ENCODE results near the gene SMCO3. TPM values are rescaled to one million over a fixed set of nuclear protein-coding genes. Genes with fewer than 3 reads are reported as not detected.

Gene SMCO3
- total RNA-seq, 6 experiments from 2014 or later = 0.07 to 0.26 (median 0.13) TPM

DNA sequence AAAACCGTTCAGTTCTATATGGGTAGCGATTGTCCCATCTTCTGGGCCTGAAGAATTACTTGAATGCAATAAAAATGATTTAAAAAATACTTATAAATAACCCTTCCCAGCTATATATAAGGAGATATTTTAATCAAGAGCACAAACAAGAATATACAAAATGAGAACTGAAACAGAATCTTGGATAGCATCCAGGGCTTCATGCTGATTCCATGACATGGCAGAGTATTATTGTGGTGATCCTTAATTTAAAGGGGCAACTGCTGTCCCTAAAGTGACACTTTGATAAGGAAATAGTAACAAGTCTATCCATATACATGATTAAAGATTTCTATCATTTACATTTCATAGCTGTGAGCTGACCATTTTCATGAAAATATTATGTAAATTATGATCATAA is 29.5 kb downstream of the SMCO3 start:
- TF ChIP-seq, protein P1, sequence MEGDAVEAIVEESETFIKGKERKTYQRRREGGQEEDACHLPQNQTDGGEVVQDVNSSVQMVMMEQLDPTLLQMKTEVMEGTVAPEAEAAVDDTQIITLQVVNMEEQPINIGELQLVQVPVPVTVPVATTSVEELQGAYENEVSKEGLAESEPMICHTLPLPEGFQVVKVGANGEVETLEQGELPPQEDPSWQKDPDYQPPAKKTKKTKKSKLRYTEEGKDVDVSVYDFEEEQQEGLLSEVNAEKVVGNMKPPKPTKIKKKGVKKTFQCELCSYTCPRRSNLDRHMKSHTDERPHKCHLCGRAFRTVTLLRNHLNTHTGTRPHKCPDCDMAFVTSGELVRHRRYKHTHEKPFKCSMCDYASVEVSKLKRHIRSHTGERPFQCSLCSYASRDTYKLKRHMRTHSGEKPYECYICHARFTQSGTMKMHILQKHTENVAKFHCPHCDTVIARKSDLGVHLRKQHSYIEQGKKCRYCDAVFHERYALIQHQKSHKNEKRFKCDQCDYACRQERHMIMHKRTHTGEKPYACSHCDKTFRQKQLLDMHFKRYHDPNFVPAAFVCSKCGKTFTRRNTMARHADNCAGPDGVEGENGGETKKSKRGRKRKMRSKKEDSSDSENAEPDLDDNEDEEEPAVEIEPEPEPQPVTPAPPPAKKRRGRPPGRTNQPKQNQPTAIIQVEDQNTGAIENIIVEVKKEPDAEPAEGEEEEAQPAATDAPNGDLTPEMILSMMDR (IDR thresholded peaks at IDR 0.05) = no peak
- Mint-ChIP-seq H3K4me3 (no peak overlapping the region), H3K9me3 (no peaks in the 10 kb centered on the region), H3K36me3 (ENCODE audit: low read depth) (peaks cover 14% of the 10 kb centered on the region), H3K27ac (no peak overlapping the region), H3K4me1 (ENCODE audit: low read depth) (peaks cover 23% of the 10 kb centered on the region), H3K27me3 (ENCODE audit: insufficient read depth) (no peaks in the 10 kb centered on the region)
- no peak for DNase-seq

DNA sequence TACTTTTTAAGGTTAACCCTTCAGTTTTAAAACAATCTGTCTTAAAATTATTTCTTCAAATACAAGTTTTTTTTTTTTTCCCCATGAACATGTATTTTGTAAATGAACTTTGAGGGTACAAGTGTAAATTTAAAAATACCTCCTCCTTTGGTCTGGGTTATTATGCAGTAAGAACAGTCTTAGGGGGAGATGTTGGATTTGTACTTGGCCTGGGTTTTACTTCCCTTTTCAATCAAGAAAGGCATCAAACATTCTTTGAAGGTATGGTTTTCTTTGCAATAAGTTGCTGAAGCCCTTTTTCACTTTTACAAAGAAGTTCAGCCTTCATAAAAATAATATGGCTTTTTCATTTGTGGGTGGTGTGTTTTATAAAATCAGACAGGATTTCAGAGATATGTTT is 31.2 kb downstream of the SMCO3 start:
- Mint-ChIP-seq H3K36me3 (ENCODE audit: low read depth) (peaks cover 5% of the 10 kb centered on the region; the same call in 1 of the 2 replicates), H3K9me3 (no peaks in the 10 kb centered on the region), H3K4me1 (ENCODE audit: low read depth) (peaks cover 29% of the 10 kb centered on the region), H3K27me3 (ENCODE audit: insufficient read depth) (no peaks in the 10 kb centered on the region), H3K27ac (no peak overlapping the region), H3K4me3 (no peak overlapping the region)
- no peak for DNase-seq
- TF ChIP-seq, protein P1 (IDR thresholded peaks at IDR 0.05) = no peak

GRCh38 chr12:14781563-14781962 is 32.4 kb downstream of the SMCO3 start:
- no peaks in the 10 kb centered on the region for H3K27me3 Mint-ChIP-seq (ENCODE audit: insufficient read depth)
- H3K4me1 Mint-ChIP-seq (ENCODE audit: low read depth) = peaks cover 41% of the 10 kb centered on the region
- peak overlapping the region; percentile 77 for H3K27ac Mint-ChIP-seq
- no peaks in the 10 kb centered on the region for H3K9me3 Mint-ChIP-seq
- DNase-seq = no peak
- TF ChIP-seq, protein P1 (IDR thresholded peaks at IDR 0.05) = no peak
- H3K4me3 Mint-ChIP-seq = peak overlapping the region; percentile 21; the same call in 1 of the 2 replicates
- no peaks in the 10 kb centered on the region for H3K36me3 Mint-ChIP-seq (ENCODE audit: low read depth)

- H3K9me3 Mint-ChIP-seq = no peaks in the 10 kb centered on the region
- H3K27me3 Mint-ChIP-seq (ENCODE audit: insufficient read depth) = no peaks in the 10 kb centered on the region
- peak overlapping the region; percentile 77 for H3K27ac Mint-ChIP-seq
- H3K36me3 Mint-ChIP-seq (ENCODE audit: low read depth) = 0 out of 2 replicates have a peak, but pooled peaks cover 4% of the 10 kb centered on the region
- TF ChIP-seq, protein P1 (IDR thresholded peaks at IDR 0.05) = no peak
- no peak for DNase-seq
- H3K4me3 Mint-ChIP-seq = peak overlapping the region; percentile 85
- H3K4me1 Mint-ChIP-seq (ENCODE audit: low read depth) = peaks cover 48% of the 10 kb centered on the region
Observed at GRCh38 chr12:14780859-14781258, 33.1 kb downstream of the SMCO3 start.

GRCh38 chr12:14779834-14780233 is 34.1 kb downstream of the SMCO3 start:
- H3K36me3 Mint-ChIP-seq (ENCODE audit: low read depth) = peaks cover 14% of the 10 kb centered on the region
- no peaks in the 10 kb centered on the region for H3K9me3 Mint-ChIP-seq
- H3K4me1 Mint-ChIP-seq (ENCODE audit: low read depth) = peaks cover 53% of the 10 kb centered on the region
- peak overlapping the region; percentile 85; the same call in 1 of the 2 replicates for H3K4me3 Mint-ChIP-seq
- DNase-seq = no peak
- TF ChIP-seq, protein P1 (IDR thresholded peaks at IDR 0.05) = no peak
- H3K27me3 Mint-ChIP-seq (ENCODE audit: insufficient read depth) = no peaks in the 10 kb centered on the region
- peak overlapping the region; percentile 77; the same call in 1 of the 2 replicates for H3K27ac Mint-ChIP-seq
